Stimulated activated CD4-positive, alpha-beta T cell treated with anti-CD3 and anti-CD28 coated beads, TNF-alpha, amount 100 ng/mL, for 24 hours (primary cell): ENCODE results near the gene MBNL1.

Experiments used
- DNase-seq, 3 experiments: peaks; one replicate each; pipeline ENCODE4 v3.0.0-alpha.2; 2020; ENCODE audit warnings: low read depth in 3 of 3

The MBNL1 gene

DNA sequence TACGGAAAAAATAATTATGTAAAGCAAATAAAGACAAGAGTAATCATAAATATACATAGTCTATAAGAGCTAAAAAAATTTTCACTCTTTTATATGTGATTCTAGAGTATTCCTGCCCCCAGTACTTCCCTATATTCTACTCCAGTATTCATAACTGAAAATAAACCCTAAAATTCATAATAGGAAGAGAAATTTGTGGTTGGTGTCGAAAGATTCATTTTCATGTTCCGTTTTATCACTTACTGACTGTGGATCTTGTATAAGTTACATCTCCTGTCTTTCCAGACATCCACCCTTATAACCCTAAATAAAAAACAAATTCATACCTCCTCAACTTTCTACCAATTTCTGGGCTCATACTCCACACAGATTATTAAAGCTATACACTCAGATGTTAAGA, 16.0 kb upstream of the MBNL1 start:
- no peak for DNase-seq

- DNase-seq, result no peak
Measured at GRCh38 chr3:152253514-152253913, 15.2 kb upstream of the MBNL1 start.

GRCh38 chr3:152254041-152254440, 14.7 kb upstream of the MBNL1 start:
- DNase-seq, result no peak

DNA sequence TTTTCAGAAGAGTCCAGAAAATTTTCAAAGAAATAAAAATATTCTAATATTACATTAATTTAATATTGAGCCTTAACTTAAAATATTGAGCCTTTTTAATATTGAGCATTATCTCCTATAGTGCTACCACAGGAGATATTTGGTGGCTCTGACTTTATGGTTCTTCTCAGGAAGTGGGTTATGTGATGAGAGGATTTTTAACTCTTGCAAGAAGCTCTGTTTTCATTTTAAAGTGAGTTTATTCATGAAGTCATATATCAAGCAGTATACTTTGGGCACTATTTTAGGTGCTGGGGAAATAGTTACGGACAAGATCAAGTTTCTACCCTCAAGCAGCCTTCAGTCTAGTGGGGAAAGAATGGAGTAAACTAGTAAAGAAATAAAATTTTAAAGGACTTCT, 13.4 kb upstream of the MBNL1 start:
- no peak for DNase-seq

- DNase-seq, result no peak
Measured at GRCh38 chr3:152256851-152257562, 11.7 kb upstream of the MBNL1 start.

- no peak for DNase-seq
Measured at GRCh38 chr3:152257563-152258035, 11.1 kb upstream of the MBNL1 start.

DNA sequence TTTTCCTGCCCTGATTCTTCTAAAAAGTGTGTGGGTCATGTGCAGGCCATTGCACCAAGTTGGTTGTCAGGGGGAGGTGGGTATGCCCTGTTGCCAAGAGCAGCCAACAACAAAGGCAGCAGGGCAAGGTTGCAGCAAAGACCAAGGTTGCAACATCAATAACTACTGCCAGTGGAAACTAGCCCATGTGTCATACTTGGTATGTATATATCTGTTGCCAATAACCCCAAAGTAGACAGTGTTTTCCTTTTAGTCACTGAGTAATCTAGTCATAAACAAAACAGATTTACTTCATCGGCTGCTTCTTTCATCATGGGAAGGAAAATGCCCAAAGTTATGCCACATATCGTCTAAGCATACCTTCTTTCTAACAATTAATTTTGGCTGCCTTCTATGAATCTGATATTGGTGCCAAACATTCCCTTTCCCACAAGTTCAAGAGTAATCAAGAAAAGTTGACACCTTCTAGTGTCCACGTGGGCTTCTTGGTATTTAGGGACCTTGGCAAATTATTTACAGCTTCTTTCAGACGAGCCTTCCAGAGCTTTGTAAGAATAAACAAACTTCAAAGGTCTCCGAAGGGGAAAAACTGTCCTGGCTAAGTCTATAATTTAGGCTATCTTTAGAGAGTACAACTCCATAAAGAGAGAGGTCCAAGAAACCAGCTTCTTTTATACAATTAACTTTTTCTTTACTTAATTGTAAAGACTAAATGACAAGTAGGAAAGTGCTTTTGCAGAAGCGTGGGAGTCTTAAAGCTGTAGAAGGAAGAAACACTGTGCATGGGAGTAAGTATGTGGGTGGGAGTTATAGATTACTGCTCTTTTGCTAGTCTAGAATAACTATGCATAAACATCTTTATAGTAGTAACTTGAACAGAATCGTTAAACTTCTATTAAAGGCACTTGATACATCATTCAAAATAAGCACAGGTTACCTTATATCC, 10.0 kb upstream of the MBNL1 start:
- DNase-seq, result peak in 1 of 3 experiments; percentile 46

DNA sequence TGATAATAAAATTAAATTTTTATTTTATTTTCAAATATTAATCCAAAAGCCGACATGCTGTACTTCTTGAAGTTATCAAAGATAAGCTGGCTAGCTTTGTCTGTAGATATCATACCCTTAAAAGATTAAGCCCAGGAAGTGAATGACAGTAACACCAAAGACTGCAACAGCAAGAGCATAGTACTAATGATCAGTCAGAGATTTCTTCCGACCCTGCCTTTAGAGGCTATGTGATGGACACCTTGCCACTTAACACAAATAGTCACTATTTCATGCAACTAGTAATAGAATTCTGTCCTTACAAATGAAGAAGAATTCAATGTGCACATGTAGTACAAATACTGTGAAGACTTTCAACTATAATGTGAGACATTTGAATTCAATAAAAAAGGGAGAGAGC, 9.3 kb upstream of the MBNL1 start:
- no peak for DNase-seq

GRCh38 chr3:152260026-152260425, 8.7 kb upstream of the MBNL1 start:
- no peak for DNase-seq

- DNase-seq, result no peak
Measured at GRCh38 chr3:152260529-152260928, 8.2 kb upstream of the MBNL1 start.

GRCh38 chr3:152261329-152261728, 7.4 kb upstream of the MBNL1 start:
- DNase-seq, result no peak

GRCh38 chr3:152263711-152264110, 5.0 kb upstream of the MBNL1 start:
- DNase-seq, result no peak

GRCh38 chr3:152264378-152264777, 4.4 kb upstream of the MBNL1 start:
- DNase-seq, result no peak

GRCh38 chr3:152266221-152266995, 2.3 kb upstream of the MBNL1 start:
- DNase-seq, result no peak

DNA sequence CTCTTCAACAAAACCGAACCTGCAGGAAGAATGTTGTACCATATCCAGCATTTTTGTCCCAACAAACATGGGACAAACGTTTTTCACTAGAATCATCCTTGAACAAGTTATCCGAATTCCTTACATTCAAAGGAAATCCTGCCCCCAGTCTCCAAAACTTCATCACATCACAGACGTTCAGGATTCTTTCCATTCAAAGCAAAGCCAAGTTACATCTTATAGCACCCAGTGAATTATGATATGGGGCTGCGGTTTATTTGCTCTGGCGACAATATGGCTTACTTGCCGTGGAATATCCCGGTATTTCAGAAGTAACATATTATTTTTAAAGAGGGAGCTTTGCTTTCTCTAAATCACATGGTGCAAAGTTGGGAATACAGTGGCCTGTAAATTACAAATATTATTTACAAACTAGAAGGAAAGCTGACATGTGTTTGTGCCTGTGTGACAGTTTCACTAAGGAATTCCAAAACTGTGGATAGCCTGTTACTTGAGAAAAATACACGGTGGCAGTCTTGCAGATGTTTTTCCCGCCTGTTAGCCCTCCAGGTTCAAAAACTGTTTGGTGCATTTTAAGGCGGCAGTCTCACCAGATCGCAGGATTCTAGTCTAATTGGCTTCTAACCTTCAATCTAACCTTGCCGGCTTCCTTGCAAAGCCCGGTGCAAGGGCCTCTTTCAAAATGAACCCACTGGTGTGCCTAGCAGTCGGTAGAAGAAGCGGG, 736 bp upstream of the MBNL1 start:
- DNase-seq, result no peak

DNA sequence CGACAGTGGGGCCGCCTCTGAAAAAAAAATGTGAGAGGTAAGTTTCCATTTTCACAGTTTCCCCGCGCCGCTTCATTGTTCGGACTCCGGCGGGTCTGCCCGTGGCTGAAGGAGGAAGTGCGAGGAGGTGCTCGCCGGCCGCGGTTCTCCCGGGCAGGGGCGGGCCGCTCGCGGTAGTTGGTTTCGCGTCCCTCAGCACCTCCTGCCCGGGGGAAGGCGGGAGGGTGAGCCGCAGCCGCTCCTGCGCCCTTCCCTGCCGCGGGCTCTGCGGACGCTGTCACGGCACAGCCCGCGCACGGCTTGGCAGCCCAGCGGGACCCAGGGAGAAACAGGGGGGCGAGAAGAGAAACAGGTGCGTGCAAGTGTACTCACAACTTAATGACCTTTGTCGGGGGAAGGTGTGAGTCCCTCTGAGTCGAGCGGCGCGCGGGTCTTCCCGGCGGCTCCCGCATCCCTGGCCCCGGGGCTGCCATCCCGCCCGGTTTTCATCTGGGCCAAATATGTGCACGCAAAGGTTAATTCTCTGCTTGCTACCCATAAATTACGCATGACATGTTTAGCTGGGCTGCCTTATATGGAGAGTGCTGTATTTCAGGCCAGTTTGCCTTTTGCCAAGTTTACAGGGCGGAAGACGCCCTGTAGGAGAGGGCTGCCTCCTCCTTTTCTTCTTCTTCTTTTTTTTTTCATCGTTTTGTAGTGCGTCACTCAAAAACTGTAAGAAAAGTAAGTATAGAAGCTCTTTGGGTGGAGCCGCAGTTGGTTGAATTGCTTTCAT, 514 bp downstream of the MBNL1 start:
- DNase-seq, result no peak

- DNase-seq, result no peak
Measured at GRCh38 chr3:152269831-152270734, 1.4 kb downstream of the MBNL1 start.

GRCh38 chr3:152270937-152271336, 2.2 kb downstream of the MBNL1 start:
- DNase-seq, result no peak

GRCh38 chr3:152271501-152272236, 2.9 kb downstream of the MBNL1 start:
- DNase-seq, result no peak
